Spinal cord (tissue), 10 donors: ENCODE data around the gene EHD4. TPM values are rescaled to one million over a fixed set of nuclear protein-coding genes. Genes with fewer than 3 reads are reported as not detected.
A peak's percentile ranks its signal among the peaks of the same experiment; 100 is the strongest.

Experiments
- DNase-seq, 6 donors: peaks; one replicate each; pipeline versions ENCODE4 v3.0.0 to v3.0.0-alpha.2; 2013 to 2015; ENCODE audit warnings: low spot score in 6 of 6, low read depth in 4 of 6
- H3K27ac ChIP-seq: one replicate; pipeline ENCODE4 v1.5.1; 2013; ENCODE audit warnings: low read depth, low read length, control low read depth
- H3K27me3 ChIP-seq: one replicate; pipeline ENCODE4 v1.6.1; 2013; ENCODE audit warnings: low read length; ENCODE audit not compliant: control insufficient read depth, insufficient read depth
- H3K36me3 ChIP-seq: one replicate; pipeline ENCODE4 v1.6.1; 2013; ENCODE audit warnings: low read length; ENCODE audit not compliant: control insufficient read depth, insufficient read depth
- H3K4me1 ChIP-seq: one replicate; pipeline ENCODE4 v1.6.1; 2013; ENCODE audit warnings: low read length; ENCODE audit not compliant: control insufficient read depth, insufficient read depth
- H3K4me3 ChIP-seq: one replicate; pipeline ENCODE4 v1.5.1; 2013; ENCODE audit warnings: low read depth, low read length, control low read depth
- H3K9me3 ChIP-seq: one replicate; pipeline ENCODE4 v1.6.1; 2013; ENCODE audit warnings: low read length; ENCODE audit not compliant: control insufficient read depth, insufficient read depth
- WGBS: methylation state at CpG from one replicate; pipeline ENCODE4 v1.1.5; 2013; ENCODE audit warnings: missing lambda C conversion rate; ENCODE audit not compliant: insufficient coverage; 5-methylcytosine and 5-hydroxymethylcytosine counted together
- polyA plus RNA-seq, 2 donors: library from polyadenylated mRNA; unstranded; fragments of 120-200 nt; gene quantifications; one replicate each; pipeline ENCODE4 v1.2.1, GENCODE V29; 2013; ENCODE audit not compliant: insufficient read length in 2 of 2
- total RNA-seq, 2 donors: library from RNA; depleted of rRNA in 1 of 2; stranded (reverse); fragments of 120-200 nt in 1 of 2; fragments of >200 nt in 1 of 2; gene quantifications; one replicate each; pipeline versions ENCODE4 v1.2.3 to v1.2.4, GENCODE V29; 2013 to 2014
- donor health status: healthy.

EHD4 gene
- total and polyA plus RNA-seq, 4 donors, result 6.8 to 12.3 (median 8.5) TPM

DNA sequence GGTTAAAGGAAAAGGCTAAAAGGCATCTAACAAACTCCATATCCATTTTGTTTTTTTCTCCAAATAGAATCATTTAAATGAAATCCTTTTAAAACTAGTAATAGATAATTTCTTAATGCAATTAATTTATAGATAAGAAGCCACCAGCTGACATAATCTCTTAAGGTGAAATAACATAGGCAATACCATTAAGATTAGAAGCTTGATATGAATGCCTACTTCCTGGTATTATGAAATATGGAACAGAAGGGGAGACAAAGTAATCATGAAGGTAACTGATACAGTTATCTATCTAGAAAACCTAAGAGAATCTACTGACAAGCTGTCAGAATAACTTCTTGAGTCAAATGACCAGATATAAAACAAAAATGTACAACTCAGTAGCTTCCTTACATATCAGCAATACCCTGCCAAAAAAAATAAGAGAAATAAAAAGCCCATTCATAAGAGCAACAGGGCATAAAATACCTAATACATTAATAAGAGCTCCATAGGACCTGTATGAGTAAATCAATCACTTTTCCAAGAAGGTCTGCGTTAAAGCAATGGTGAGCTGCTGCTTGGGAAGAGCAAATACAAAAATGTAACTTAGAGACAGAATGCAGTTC, 10.7 kb downstream of the EHD4 start:
- H3K9me3 ChIP-seq, result no peaks in the 10 kb centered on the region
- H3K4me3 ChIP-seq, result no peak overlapping the region
- DNase-seq, result no peak
- no peaks in the 10 kb centered on the region for H3K27me3 ChIP-seq
- H3K4me1 ChIP-seq, result no peaks in the 10 kb centered on the region
- no CpG with 5 or more reads among the region's 1 CpG for WGBS
- H3K27ac ChIP-seq, result no peak overlapping the region
- H3K36me3 ChIP-seq, result no peaks in the 10 kb centered on the region

DNA sequence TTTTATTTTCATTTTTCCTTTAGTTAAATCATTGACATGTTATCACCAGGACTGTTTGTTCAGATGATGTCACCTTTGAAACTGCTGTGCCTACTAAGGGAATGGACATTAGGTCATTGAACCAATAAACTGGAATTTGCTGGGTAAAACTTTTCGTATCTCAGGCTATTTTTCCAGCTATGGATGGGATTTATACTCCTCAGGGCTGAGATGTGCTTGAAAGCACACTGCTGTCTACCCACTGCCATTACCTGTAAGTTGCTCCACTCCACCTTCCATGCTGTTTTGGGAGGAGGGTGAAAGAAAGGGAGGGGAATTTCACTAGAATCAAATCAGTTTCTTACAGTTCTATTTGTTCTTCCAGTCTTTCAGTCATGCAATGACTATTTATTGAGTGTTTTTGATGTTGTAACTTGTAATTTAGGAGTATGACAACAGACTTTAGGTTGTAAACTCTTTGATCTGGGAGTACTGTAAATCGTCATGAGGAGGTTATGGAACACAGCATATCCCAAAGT, 11.3 kb downstream of the EHD4 start:
- Histone ChIP-seq H3K4me1 (no peaks in the 10 kb centered on the region), H3K4me3 (no peak overlapping the region), H3K27ac (no peak overlapping the region), H3K36me3 (no peaks in the 10 kb centered on the region), H3K27me3 (no peaks in the 10 kb centered on the region), H3K9me3 (no peaks in the 10 kb centered on the region)
- no CpG with 5 or more reads among the region's 2 CpGs for WGBS
- DNase-seq, result no peak

DNA sequence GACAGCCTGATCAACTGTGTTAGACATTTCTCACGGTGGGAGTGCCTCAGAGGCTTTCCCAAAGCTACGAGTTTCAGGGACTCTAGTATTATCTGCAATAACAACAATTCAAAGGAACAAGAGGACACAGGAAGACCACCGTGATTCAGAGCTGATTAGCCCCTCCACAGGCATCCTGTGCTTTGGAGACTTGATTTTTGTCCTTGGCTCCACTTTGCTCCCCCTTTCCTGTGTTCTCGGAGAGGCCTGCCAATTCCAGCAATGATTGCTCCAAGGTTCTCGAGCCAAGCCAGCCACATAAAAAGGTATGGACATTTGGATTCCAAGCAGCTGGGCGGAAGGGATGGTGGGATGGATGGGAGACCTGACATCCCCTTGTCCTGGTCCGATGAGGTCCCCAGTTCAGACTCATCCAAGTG, 14.3 kb downstream of the EHD4 start:
- H3K9me3 ChIP-seq, result no peaks in the 10 kb centered on the region
- no peak for DNase-seq
- H3K4me3 ChIP-seq, result no peak overlapping the region
- no peaks in the 10 kb centered on the region for H3K36me3 ChIP-seq
- WGBS, result 67% methylated on average over 7 of the region's 7 CpGs
- H3K27ac ChIP-seq, result no peak overlapping the region
- no peaks in the 10 kb centered on the region for H3K27me3 ChIP-seq
- no peaks in the 10 kb centered on the region for H3K4me1 ChIP-seq

DNA sequence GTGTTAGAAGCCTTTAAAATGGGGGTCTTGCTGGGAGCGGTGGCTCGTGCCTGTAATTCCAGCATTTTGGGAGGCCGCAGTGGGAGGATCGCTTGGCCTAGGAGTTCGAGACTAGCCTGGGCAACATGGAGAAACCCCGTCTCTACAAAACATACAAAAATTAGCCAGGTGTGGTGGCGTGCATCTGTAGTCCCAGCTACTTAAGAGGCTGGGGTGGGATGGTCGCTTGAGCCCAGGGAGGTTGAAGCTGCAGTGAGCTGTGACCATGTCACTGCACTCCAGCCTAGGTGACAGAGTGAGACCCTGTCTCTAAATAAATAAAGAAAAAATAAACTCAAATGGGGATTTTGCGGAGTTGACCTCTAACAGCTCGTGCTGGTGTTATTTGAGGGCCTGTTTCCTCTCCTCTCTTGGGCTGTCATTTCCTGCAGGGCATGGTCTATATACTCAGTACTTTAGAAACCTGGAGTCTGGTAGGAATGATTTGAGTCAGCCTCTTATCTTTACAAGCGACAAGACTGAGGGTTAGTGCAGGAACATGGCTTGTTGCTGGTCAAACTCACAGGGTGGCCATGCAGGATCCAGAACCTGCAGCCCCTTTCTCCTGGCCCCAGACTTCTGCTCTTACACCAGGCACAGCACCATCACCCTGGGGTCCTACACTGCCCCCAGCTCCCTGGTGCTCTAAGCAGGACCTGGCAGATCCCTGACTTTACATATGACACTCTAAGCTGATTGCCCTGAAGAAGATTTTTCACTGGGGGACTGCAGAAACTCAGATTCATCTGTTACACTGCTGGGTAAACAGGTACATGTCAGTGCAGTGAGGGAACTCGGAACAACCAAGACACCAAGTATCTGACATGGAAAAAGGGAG, 15.1 kb downstream of the EHD4 start:
- no peak for DNase-seq
- Histone ChIP-seq H3K27ac (no peak overlapping the region), H3K36me3 (no peaks in the 10 kb centered on the region), H3K4me1 (no peaks in the 10 kb centered on the region), H3K9me3 (no peaks in the 10 kb centered on the region), H3K27me3 (no peaks in the 10 kb centered on the region), H3K4me3 (no peak overlapping the region)
- WGBS, result 96% methylated on average over 4 of the region's 12 CpGs

DNA sequence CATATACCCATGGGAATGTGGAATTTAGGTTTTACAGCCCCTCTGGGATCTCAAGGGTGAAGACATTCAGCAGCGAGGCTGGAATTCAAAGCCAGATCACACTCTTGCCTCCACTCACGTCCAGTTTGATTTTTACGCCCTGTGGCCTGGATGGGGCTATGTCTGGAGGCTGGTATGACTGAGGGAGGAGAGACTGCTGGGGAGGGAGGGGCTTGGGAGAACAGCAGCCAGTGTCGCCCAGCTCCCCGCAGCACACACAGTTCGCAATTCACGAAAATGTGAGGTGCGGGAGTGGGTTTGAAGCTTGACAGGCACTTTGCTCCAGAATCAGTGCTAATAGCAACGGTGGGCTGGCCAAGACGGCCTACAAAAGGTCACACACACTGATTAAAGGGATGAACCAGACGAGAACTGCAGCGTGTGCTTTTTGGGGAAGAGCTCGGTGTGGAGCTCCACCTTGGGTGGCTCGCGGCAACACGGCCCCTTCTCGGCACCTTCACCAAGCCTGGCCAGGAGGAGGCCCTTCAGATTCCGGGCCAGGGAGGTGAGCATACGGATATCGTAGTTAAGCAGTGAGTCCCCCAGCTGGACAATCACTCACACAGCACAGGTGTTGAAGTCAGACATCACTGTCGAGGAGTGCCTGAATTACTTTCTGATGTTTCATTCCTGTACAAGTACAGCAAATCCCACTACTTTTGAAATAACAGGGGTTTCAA, 16.4 kb downstream of the EHD4 start:
- peaks cover 2% of the 10 kb centered on the region for H3K4me1 ChIP-seq
- WGBS, result 55% methylated on average over 17 of the region's 21 CpGs
- DNase-seq, result peak in 1 of 6 donors; percentile 10
- no peak overlapping the region for H3K4me3 ChIP-seq
- no peaks in the 10 kb centered on the region for H3K9me3 ChIP-seq
- peaks cover 4% of the 10 kb centered on the region for H3K36me3 ChIP-seq
- no peak overlapping the region for H3K27ac ChIP-seq
- no peaks in the 10 kb centered on the region for H3K27me3 ChIP-seq

DNA sequence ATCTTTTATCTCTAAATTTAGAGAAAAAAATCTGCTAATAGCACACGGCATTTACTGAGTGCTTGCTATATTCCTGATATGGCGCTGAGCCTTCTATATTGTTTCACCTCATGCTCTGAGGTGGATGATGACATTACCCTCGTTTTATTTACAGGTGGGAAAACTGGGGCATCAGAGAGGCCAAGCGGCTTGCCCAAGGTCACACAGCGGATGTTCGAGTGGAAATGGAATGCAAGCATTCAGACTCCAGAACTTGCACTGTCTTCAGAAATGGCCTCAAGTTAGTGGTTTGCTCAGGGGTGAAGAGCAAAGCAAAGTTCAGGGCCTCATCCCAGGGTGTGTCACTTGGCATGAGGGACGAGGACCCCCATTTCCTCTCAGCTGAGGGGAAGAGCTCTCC, 17.3 kb downstream of the EHD4 start:
- H3K4me1 ChIP-seq, result peaks cover 2% of the 10 kb centered on the region

DNA sequence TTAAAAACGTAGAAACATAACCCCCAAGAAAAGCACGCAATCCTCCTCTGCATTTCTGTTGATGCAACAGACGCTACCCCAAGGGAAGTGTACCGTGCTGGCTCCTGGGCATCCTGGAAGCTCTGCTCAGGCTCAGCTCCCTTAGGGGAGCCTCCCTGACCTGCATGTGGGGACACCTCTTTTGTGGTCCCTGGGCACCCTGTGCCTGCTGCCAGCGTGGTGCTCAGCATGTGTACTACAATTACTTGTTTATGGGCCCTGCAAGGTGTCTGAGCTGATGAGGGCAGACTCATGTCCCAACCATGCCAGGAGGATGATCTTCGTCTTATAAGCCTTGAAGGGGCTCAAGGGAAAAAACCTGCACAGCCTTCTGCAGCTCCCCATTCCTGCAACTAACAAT, 18.3 kb downstream of the EHD4 start:
- Histone ChIP-seq H3K4me1 (peaks cover 2% of the 10 kb centered on the region), H3K9me3 (no peaks in the 10 kb centered on the region), H3K27ac (no peak overlapping the region), H3K4me3 (no peak overlapping the region), H3K27me3 (no peaks in the 10 kb centered on the region), H3K36me3 (peaks cover 4% of the 10 kb centered on the region)
- no peak for DNase-seq
- WGBS, result 79% methylated on average over 6 of the region's 6 CpGs

More for the DNA sequence above, 17.3 kb downstream of the EHD4 start:
- Histone ChIP-seq H3K27ac (no peak overlapping the region), H3K4me3 (no peak overlapping the region), H3K36me3 (peaks cover 4% of the 10 kb centered on the region), H3K27me3 (no peaks in the 10 kb centered on the region), H3K9me3 (no peaks in the 10 kb centered on the region)
- no peak for DNase-seq
- WGBS, result 94% methylated on average over 6 of the region's 7 CpGs

DNA sequence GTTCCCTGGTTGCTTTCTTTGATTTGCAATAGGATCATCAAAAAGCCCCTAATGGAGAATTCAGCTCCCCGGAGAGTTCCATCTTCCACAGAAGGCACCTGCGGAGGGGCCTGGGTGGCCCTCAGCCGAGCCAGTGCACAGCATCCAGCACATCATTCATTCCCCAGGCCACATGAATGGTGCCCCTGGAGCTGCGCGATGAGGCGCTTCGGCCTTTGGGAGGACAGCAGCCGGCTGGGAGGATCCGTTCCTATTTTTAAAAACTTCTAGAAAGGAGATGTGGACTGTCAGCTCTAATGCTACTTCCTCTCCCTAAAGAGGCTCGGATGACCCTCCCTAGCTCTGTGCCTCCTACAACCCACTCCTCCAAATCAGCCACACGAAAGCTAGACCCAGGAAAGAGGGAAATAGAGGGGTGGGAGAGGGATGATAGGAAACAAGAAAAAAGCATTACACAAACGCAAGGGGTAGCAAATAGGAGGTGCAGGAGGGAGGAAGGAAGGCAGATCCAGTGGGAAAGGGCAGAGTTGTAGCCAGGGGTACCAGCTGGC, 20.3 kb downstream of the EHD4 start:
- no peak overlapping the region for H3K27ac ChIP-seq
- H3K36me3 ChIP-seq, result peaks cover 4% of the 10 kb centered on the region
- no peak overlapping the region for H3K4me3 ChIP-seq
- no peaks in the 10 kb centered on the region for H3K9me3 ChIP-seq
- no peaks in the 10 kb centered on the region for H3K27me3 ChIP-seq
- 86% methylated on average over 4 of the region's 12 CpGs for WGBS
- DNase-seq, result no peak
- peaks cover 2% of the 10 kb centered on the region for H3K4me1 ChIP-seq

DNA sequence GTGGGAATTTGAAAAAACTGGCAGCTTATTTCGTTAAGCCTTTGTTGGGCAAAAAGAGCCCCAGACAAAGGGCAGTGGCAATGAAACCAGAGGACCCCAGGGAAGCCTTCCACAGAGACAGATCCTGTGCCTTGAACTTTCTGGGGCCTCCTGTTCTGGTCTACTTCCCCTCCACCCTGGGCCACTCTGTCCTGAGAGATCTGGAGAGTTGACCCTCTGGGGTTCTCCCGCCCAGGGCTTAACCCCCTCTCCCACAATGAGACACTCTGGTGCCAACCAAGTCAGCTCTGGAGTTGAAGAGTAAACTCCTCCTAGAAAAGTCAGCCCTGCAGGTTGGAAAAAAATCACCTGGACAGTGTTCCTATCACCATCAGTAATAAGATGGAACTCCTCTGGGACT, 20.8 kb downstream of the EHD4 start:
- H3K9me3 ChIP-seq, result no peaks in the 10 kb centered on the region
- no peak for DNase-seq
- H3K4me1 ChIP-seq, result peaks cover 2% of the 10 kb centered on the region
- H3K36me3 ChIP-seq, result peaks cover 4% of the 10 kb centered on the region
- no peak overlapping the region for H3K27ac ChIP-seq
- no peaks in the 10 kb centered on the region for H3K27me3 ChIP-seq
- H3K4me3 ChIP-seq, result no peak overlapping the region
- 45% methylated on average over 2 of the region's 2 CpGs for WGBS
